NCI-H2107 treated with DMSO at 0.1 percent for 48 hours (cell line): Measurements from ENCODE around the gene OR6C6.
"Not testable (repeated sequence)": the region's sequence is repeated elsewhere in the genome, so short reads cannot be mapped to it uniquely, and the experiment has no call there.

Experiments used
- DNase-seq: peaks from one replicate; lab custom pipeline; 2025; ENCODE audit not compliant: unreplicated experiment; lab: John Stamatoyannopoulos, UW

OR6C6 gene

DNA sequence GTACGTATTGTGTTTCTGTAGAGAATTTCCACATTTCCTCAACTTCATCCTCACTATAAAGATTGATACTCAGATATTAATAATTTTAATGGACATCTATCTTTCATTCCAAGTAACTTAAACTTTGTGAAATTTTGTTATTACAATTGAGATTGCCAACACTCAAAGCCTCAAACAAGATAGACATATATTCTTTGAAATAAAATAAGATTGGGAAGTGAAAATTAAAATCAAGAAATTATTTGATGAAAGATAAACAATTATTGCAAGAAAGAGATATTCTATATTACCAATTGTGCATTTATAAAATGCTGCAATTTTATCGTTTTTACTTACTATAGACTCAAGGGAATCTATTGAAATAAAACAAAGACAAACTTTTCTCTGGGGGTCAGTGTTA lies at the start of gene OR6C6:
Gene OR6C6, minus strand, starts transcription at position 101 of the 400 bp plus-strand sequence. CDS start 1,337 bp downstream, outside the sequence.
- DNase-seq: no peak

DNA sequence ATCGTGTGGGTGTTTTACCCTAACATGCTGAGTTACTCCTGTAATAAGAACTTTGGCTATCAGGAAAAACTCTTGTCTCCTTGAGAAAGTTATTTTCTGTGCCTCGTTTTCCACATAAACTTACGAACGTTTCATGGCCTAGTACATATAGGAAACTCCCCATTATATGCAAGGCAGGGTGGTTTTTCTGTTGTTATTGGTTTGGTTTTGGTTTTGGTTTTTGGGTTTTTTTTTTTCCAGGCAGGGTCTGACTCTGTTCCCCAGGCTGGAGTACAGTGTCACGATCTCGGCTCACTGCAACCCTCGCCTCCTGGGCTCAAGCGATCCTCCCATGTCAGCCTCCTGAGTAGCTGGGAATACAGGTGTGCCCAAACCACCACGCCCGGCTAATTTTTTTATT lies 39.6 kb upstream of the OR6C6 start:
- no peak for DNase-seq

DNA sequence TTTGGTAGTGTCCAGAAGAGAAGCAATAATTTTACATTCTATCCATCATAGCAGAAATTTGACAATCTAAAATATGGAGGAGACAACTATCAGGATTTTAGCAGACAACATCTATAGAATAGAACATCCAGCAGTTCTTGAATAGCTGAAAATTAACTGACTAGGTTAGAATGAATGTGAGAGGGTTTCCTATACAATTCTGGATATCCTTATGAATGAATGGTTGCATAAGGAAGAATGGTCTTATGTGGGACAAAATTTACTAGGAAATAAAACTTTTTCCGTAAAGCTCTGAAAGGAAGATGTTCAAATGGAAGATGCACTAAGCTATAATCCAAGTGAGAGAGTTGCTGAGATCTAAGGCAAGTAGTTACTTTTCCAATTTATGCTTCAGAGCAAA lies 34.1 kb upstream of the OR6C6 start, which contains the start of gene OR6C3:
Gene OR6C3, plus strand, starts transcription at position 301 of the 400 bp plus-strand sequence. CDS start 955 bp downstream, outside the sequence.
- DNase-seq: no peak

DNA sequence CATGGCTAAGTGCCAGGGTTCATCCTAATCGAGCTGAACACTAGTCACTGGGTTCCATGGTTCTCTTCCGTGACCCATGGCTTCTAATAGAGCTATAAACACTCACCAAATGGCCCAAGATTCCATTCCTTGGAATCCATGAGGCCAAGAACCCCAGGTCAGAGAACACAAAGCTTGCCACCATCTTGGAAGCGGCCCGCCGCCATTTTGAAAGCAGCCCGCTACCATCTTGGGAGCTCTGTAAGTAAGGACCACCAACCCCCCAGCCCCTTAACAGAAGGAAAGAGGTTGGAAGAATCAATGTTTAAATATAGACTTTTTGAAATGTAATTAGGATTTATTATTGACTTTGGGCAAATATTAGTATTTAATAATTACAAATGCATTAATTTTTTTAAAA lies 29.4 kb upstream of the OR6C6 start:
- not testable (repeated sequence) for DNase-seq

DNA sequence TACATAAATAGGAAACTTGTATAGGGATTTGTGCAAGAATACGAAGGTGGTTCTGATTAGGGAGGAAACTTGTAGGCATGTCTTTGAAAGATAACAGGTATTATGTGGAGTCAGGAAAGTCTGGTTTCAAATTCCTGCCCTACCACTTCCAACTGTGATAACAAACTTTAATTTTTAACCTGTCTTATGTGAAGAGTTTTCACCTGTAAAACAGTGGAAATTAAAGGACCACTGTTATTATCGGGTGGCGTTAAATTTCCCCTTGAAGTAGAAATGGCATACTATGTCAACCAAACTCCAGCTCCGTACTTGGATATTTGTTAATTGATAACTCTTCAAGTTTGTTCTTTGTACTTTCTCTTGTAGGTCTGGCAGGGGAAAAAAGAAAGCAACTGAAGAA lies 23.8 kb upstream of the OR6C6 start:
- DNase-seq: no peak

DNA sequence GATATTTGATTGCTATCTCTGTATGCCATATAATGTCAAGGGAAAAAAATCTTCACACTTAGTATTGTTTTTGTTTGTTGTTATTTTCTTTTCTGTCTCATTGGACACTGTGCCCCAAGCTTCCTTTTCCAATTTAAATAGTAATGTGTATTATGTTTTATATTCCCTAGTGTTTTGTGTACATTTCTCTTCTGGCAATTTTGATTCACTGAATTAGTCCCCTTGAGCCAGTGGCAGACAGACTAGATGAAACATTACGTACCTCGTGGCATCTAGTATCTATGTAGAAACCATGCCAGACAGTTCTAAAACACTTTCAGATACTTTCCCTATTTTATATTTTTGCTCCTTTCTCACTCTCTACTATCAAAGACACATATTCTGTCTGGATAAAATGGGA lies 17.7 kb upstream of the OR6C6 start, which contains the start of gene OR6C1:
Gene OR6C1, plus strand, starts transcription at position 301 of the 400 bp plus-strand sequence. CDS start 6,257 bp downstream, outside the sequence.
- DNase-seq: no peak

DNA sequence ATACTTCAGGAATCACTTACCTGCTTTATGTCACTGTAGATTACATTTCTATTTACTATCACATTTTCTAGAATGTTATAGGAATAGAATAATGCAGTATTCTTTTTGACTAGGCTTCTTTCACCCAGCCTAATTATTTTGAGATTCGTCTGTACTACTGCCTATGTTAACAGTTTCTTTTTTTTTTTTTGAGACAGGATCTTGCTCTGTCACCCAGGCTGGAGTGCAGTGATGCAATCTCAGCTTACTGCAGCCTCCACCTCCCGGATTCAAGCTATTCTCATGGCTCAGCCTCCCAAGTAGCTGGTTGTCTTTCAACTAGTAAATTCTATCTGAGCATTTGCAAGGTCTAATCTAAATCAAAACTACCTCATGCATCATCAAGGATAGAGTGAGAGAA lies 6.4 kb downstream of the OR6C6 start:
- no peak for DNase-seq

DNA sequence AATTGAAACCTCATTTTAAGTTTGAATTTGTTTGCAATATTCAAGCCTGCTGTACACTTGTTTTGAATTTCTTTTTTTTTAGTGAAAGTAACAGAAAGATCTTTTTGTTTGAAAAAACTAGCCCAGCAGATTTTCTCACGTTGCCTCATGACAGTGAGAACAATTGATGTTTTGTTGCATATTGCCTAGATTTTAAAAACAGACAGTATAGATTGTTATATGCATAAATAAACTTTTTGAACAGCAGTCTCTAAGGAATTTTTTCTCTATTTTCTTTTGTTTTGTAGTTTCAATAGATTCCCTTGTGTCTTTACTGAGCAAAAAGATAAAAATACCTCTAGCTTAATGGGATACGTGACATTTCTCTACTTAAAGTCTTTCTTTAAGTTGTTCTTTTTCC lies 15.4 kb downstream of the OR6C6 start:
- no peak for DNase-seq

DNA sequence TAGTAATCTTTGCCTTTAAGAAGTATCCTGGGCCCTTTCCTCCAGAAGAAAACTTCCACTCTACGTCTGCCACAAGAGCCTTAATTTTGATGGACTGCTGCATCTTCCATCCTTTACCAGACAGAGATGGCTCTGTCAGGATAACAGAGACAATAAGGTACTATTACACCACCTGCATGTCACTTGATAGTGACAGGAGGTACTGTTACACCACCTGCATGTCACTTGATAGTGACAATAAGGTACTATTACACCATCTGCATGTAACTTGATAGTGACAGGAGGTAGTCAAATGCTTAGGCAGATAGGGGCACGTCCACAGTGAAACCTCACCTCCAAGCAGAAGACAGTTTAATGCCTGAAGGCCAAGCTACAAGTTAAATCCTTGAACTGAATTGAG lies 38.1 kb downstream of the OR6C6 start:
- DNase-seq: peak; percentile 58

DNA sequence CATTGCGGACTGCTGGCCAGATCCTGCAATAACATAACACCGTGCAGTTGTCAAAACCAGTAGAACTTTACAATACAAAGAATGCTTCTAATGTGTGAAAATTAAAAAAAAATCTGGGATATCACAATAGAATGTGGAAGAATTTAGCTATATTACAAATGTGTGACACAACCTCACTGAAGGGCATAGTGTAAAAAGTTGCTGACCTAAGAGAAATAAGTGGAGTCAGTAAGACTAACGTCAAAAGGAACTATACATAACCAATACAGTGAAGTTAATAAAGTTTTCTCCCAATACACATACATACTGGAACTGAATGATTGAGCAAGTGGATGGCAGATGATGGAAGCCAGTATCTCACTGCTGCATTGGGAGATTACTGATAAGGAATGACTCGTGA lies 39.5 kb downstream of the OR6C6 start:
- no peak for DNase-seq

DNA sequence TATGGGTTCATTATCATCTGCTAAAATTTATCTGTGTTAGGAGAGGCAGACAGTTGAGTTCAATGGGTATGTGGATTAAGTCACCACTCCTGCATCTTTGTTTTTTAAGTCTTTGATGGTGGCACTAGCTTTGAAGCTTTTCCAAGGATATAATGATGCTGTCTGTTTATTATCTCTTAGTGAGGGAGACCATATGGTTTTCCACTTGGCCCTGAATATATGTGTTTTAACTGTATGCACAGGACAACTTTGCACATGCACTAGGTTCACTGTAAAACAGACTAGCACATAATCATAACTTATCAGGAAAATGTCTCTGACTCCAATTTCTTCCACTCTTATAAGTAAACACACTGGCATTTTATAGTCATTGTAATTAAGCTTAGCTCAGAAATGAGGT lies 43.1 kb downstream of the OR6C6 start:
- no peak for DNase-seq

DNA sequence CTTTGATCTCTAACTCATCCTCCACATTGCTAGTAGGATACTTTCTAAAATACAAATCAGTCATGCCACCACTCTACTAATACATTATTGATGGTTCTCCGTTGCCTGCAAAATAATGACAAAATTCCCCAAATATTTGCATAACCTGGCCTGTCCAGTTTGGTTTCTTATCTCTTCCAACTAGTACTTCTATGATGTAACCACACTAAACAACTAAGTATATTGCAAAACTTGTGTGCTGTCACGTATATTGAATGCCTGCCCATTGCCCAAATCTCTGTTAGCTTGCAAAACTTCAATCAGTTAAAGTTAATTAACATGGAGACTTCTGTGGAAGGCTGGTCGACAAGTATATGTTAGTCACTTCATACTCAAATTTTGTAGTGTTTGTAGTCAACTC lies 45.4 kb downstream of the OR6C6 start:
- DNase-seq: no peak

DNA sequence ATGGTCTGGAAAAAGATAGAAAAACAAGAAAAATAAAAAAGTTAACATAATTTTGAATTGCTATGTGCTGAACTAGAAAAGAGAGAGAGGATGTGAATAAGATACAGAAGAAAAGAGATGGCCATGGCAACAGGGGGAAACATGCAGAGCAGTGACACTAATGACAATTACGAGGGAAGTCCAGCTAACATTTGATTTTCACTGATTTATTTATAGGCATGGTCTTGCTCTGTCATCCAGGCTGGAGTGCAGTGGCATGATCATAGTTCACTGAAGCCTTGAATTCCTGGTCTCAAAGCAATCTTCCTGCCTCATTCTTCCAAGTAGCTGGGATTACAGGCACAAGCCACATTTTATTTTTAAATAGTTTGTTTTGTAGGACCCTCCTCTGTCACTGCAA lies 50.2 kb downstream of the OR6C6 start:
- no peak for DNase-seq

DNA sequence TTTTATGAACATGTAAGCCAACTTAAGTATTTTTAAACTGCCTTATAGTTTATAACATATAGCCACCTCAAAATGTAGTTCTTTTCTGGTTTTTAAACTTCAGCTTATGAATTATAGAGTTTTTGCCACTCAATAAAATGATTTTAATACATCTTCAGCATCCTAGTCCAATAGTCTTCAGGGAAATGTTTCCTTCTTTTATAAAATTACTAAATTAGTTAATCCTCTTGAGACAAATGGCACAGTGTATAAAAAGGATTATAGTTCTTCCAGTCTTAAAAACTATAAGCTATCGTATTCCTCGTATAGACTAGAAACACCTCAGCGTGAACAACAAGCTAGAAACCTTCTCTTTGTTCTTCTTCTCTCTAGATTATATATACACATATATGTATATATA lies 52.1 kb downstream of the OR6C6 start, which contains the start of gene OR6C74:
Gene OR6C74, plus strand, starts transcription at position 301 of the 400 bp plus-strand sequence. CDS start 2,679 bp downstream, outside the sequence.
- no peak for DNase-seq
